Ureter (tissue), 1 donor: ENCODE results near the gene STAP2. TPM values are rescaled to one million over a fixed set of nuclear protein-coding genes. Genes with fewer than 3 reads are reported as not detected.

ENCODE experiments used
- DNase-seq: peaks from one replicate; pipeline ENCODE4 v3.0.0-alpha.2; 2020; ENCODE audit warnings: low spot score
- total RNA-seq: library from RNA; stranded (reverse); gene quantifications from one replicate; pipeline ENCODE4 v1.2.4, GENCODE V29; 2023
- donor health status: DM: yes; HTN: yes; CAD: no.

STAP2 gene
- total RNA-seq, 1 donor from 2014 or later = 66.8 TPM

DNA sequence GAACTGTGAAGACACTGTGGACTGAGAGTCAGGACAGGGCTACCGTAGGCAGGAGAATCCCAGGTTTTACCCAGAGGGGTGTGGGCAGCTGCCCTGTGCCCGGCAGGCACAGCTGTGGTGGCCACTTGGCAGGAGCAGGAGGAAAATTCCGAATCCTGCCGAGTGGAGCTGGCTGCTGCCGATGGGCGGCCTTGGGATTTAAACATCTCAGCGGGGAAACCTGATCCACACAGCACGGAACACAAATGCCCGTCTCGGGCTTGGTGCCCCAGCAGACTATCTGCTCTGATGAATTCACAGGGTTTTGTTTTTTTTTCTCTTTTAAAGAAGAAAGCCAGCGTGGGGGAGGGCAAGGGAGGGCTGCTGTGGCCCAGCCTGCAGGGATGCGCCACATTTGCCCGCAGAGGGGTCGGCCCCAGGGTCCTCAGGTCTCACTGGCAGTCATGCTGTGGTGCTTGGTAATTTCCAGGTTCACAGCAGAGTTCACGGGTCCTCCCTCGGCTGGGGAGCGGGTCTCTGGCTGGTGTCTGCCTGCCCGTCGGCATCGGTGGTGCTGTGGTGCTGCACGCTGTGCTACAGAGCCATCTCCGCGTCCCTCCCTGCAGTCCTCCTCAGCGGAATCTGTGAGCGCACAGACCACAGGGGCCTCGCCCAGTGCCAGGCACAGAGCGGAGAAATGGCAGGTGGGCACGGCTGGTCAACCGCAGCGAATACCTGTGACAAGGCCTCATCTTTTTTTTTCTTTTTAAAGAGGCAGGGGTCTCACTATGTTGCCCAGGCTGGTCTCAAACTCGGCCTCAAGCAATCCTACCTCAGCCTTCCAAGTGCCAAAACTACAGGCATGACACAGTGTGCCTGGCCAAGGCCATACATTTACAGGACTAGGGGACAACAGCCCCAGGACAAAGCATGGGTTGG is 32.9 kb upstream of the STAP2 start:
- DNase-seq = no peak

DNA sequence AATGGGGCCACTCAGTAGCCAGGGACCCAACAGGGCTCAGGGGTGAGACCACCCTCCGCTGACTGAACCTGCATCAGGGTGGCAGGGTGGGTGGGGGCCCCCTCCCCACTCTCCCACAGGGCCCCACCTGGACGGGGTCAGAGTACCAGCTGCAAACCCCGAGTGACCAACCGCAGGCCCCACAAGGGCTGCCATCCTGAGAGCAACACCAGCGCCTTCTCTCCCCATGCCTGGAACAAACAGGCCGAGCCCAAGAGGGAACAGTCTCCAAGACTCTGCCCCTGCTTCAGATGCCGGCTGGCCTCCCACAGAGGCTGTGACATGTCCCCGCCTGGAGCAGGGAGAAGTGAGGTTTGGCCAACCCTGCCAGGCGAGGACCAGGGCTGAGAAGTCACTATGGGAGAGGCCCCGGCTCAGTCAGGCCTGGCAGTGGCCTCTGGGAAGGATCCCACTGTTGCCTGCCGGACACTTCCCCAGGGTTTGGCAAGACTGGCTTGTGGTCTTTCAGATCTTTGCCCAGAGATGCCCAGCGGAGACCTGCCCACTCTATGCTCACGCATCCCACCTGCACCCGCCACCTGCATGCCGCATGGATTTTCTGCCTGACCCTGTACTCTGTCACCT is 31.9 kb upstream of the STAP2 start:
- no peak for DNase-seq

DNA sequence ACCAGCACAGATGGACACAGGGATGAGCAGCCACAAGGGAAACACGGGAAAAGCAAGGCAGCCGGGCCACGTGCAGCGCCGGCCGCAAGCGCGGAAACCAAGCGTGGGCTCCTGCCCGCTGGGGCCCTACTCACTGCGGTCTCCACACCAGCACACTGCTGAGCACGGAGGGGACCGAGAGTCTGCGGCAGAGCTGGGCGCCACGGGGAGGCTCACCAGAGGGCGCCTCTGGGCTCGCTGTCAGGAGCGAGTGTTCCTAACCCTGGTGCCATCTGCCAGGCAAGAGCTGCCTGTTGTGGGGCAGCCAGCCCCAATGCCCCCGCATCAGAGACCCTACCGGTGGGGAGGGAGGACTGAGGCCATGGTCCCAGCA is 31.2 kb upstream of the STAP2 start:
- peak; percentile 77 for DNase-seq

DNA sequence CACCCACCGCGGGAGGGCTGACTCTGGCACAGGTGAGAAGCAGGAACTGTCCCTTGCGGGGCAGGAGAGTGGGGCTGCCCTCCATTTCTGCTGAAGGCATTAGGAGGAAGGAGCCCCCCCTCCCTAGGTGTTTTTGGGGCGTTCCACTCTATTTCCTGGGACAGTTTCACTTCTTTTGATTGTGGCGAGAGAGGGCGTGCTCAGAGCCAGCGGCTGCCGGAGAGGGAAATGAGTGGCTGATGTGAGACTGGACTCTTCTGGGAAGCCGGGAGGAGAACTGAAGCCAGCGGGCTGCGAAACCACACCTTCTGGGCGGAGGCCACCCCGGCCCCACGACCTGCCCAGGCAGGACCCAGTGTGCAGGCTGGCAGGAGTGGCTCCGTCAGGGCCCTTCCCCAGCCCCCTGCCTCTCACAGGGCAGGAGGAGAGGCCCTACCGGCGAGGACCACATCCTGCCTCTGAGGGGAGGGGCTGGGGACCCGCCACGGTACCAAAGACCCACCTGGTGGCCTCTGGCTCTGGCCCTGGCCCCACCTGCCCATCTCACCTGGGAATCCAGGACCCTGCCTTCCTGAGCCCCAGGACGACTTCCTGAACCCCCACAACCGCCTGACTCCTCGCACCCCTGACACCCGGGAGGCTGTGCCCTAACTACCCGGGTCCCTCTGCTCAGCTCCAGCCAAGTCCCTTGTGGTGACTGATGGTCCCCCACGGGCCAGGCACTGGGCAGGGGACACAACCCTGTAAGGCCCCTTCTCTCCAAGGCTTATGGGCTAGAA is 30.7 kb upstream of the STAP2 start:
- peak; percentile 88 for DNase-seq

DNA sequence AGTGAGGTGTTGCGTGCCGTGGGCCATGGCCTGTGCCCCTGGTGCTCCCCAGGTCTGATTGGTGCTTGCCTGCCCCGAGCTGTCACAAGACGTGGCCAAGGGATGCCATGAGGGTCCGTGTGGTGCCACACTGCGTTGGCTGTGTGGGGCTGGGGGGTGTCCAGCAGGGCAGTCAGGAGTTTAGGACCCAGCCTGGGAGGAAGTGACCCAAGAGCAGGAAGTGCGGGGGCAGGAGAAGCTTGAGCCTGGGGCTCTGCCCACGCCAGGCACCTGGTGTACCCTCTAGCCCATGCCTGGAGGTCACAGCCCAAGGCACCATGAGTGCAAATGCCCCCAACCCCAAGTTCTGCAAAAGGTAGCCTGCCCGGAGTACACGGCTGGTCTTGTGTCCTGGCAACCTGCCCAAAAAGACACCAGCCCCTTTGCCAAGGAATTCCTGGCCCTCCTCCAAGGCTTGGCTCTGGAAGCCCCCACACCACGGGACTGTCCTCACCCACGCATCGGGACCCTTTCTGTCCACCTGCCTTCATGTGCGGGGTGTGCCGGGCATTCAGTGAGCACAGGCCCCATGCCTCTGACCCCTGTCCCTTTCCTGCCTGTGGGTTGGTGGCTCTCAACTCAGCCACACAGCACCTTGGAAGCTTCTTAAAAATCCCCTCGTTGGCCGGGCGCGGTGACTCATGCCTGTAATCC is 29.6 kb upstream of the STAP2 start:
- DNase-seq = no peak

DNA sequence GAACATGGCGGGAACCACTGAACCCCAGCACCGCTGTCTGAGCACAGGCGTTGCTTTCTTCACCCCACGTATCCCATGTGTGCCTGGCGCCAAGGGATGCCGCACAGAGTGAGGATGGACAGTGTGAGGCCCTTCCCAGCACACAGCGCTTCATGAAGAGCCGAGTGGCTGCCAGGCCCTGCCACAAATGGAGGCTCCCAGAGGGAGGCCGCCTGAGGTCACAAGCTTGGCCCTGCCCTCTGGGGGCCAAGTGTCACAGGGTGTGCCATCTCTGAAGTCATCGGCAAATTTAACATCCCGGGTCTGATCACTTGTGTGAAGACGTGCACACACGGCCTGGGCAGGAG is 29.1 kb upstream of the STAP2 start:
- DNase-seq = no peak

DNA sequence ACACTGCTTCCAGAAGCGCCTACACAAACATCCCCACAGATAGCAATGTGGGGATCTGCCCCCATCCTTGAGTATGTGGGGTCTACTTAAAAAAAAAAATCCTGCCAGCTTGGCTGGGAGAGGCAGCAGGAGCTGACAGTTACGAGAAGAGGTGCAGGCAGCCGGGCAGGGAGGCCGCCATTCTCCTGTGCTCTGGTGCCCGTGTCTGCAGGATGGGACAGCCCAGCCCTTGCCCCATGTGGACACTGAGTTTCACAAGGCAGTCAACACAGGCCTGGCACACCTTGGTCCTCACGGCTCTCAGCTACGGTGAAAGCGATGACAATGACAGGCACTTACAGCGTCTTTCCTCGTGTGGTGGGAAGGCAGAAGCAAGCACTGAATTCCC is 28.7 kb upstream of the STAP2 start:
- no peak for DNase-seq

DNA sequence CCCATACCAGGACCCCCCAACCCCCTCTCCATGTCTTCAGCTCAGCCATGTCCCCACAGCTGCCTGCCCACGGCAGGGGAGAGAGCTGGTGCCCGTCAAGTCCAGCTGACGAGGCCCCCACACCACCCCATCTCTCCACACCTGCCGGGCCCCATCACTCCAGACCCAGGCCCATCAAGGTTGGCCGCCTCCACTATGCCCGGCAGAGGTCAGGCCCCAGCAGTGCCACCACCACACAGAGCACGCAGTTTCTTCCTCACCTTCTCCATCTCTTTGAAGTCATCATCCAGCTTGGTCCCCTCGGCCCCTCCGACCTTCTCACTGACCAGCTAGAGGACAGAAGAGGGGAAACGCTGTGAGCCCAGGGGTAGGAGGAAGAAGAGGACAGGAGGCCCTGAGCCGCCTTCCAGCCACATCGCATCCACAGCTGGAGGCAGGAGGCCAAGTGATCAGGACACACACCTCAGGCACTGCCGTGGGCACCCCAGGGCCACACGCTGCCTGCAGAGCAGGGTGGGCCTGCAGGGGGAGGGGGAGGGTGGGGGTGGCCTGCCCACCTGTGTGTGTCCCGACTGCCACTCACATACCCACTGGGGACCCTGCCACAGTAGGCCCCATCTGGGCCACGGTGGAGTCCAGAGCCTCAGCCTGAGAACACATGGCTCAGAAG is 28.2 kb upstream of the STAP2 start:
- DNase-seq = no peak

DNA sequence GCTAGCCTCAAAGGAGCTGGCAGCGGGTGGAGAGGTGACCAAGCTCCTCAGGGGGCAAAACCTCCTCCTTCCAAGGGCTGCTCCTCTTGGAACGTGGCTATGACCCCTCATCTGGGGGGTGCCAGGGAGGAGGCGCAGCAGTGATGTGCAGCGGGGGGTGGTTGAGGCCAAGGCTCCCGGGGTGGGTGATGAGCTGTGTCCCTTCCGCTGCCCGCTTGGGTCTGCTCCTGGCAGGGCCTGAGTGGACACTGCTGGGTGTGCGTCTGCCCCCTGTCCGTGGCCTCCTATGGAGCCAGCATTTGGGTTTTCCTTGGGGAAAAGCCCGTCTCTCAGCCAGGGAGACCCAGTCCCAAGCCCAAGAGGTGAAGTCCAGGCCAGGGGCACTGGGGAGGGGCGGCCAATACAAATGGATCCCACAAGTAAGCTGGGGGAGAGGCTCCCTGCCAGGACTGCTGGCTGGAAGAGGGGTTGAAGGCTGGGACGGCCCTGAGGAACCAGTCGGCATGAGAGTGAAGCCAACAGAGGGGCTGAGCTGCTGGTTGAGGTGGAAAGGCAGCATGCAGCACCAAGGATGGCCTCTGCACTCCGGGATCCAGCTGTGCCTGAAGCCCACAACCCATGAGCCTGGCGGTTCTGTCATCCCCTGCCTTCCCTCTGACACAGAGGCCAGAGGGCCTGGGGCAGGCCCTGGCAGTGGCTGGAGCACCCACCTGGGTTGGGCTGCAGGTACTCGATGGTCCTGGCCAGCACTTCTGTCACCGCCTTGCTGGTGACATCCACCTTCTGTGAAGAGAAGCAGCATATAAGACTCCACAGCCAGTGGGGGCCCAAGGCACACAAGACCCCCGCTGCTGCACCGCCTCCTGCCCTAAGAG is 27.4 kb upstream of the STAP2 start:
- DNase-seq = no peak

DNA sequence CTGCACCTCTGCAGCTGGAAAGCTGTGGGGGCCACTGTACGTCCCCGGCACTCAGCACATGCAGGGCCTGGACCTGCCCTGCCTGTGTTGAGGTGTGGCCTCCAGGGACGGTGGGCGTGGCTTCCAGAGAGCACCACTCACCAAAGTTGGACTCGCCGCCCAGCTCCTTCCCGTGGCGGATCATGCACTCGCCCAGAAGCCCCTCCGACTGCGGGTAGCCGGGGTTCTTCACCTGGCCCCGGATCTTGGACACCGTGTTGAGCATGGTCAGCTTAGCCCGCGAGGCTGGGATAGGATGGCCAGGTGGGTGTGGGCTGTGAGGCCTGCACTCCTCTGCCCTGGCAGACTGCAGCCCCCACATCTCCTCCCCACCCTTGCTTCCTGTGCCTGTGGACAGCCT is 26.7 kb upstream of the STAP2 start:
- no peak for DNase-seq

DNA sequence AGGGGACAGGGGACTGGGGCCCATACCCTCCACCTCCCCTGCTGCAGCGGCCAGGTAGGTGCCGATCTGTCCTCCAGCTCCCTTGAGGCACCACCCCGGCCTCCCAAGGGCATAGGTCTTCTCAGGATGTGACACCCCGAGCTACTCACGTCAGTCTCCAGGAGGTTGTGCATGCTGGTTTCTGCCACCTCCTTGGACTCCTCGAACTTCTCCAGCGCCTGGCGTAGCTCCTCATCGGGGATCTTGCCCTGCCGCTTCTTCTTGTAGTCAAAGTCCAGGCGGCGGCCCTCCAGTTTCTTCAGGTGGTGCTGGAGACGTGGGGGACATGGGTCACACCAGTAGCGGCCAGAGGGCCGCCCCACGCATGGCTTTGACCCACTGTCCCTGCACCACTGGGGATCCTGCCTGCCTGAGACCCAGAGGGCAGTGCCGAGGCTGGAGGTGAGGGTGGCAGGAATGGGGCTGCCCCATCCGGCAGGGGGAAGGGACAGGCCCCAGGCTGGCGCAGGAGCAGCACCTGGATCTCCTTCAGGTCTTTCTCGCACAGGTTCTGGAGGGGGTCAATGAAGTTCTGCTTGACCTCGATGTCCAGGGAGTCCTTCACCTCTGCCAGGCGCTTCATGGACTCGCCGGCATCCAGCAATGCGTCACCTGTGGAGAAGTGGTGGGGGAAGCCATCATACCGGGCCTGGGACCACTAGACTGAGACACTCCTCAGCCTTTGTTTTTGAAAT is 25.1 kb upstream of the STAP2 start:
- DNase-seq = no peak

DNA sequence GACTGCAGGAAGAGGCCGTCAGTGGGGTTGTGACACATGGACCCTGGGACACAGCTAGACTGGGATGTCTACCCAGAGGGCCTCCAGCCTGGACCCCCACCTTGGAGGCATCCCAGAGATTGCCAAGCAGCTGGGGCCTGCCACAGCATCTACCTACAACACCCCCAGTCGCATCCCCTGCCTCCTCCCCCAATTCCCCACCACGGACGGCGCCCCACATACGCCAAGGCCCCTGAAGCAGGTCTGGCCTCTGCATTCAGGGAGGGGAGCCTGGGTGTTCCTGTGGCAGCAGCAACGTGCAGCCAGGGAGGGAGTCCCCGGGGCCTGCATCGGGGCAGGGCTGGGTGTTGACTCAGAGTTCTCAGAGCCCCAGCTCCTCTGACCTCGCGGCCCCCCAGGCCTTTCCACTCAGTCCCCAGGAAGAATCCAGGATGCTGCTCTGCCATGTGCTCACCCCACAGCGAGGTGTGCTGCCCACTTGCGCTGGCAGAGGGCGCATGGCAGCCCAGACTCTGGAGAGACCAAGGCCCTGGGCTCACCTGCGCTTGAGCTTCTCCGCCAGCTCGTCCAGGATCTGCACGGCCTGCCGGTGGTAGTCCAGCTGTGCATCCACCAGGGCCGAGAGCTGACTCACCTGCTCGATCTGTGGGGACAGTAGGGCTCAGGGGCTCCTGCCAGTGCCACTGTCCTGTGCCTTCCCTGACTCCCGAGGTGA is 24.4 kb upstream of the STAP2 start:
- DNase-seq = no peak

DNA sequence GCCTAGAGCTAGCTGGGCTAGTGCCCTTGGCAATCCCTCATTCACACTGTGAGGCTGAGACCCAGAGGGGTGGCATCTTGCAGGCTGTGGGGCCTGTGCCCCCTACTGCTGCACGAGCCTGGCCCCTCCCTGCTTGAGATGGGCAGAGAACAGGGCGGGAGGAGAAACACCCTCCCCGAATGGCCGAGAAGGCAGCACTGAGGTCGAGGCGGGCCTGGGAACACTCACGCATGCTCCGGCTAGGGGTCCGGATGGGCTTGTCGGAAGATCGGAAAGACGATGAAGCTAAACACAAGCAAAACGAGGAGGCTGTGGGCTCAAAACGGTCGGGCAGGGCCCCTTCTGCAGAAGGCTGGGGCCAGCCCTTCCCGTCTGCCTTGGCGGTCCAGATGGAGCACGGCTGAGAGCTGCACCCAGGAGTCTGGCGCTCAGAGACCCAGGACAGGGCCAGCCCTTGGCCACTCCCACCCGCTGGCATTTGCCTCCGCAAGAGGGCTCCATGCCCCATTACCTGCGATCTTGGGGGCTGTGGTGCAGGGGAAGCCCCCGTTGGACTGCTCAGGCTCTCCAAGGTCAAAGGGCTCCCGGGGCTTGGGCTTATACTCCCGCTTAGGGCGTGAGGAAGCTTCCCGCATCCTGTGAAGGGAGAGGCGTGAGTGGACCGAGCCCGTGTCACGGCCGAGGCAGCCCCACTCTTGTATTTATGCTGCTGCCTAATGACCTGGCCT is 23.6 kb upstream of the STAP2 start:
- DNase-seq = no peak

DNA sequence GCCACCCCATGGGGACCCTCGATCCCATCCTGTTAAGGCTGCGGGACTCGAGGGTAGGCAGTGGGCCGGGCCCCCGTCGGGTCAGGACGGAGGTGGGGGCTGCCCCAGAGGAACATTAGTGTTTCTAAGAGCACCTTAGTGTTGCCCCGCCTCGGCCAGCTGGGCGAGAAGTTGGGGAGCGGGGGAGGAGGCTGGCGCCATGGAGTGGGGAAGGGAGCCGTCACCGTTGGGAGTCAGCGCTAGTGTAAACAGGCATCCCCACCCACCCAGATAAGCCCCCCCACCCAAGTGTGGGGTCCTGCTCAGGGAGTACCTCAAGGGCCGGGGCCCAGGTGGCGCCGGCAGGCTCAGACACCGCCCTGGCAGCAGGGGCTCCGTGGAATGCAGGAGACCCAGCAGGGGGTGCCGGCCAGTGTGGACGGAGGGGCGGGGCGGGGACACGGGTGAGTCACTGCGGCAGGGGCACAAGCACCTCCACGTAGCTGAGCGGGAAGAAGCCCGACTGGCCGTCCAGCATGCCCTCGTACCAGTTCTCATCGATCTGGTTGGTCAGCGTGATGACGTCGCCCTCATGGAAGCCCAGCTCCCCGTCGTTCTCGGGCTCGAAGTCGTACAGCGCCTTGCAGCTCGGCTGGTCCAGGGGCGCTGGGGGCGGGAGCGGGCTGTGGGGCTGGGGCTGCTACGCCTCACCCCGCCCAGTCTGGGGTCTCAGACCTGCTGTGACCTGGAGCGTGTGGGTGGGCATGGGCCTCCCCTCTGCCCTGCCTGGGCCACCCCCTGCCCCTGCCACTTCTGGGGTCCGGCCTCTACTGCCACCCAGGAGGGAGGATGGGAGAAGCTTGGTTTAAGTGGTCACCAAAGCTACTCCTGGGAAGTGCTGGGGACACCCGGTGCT is 22.8 kb upstream of the STAP2 start:
- DNase-seq = no peak

DNA sequence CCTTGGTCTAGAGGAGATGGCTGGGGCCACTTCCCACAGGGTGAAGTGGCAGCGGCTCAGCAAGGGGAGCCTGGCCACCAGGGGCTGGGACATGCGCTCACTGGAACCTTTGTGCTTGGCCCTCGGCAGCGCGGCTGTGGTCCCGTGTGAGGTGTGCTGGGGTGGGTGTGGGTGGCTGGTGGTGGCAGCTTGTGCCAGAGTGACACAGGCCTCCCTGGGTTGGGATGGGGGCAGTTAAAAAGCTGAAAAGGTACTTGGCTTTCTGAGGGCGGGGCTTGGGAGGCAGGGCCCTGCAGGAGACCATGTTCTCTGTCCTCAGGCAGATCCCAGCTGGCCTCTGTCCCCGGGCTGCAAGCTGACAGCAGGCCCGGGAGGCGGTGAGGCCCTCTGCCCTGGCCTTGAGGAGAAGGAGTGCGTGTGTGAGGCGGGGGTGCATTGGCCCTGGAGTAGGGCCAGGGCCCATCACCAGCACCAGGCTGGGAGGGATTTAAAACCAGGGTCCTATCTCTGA is 22.1 kb upstream of the STAP2 start:
- no peak for DNase-seq

DNA sequence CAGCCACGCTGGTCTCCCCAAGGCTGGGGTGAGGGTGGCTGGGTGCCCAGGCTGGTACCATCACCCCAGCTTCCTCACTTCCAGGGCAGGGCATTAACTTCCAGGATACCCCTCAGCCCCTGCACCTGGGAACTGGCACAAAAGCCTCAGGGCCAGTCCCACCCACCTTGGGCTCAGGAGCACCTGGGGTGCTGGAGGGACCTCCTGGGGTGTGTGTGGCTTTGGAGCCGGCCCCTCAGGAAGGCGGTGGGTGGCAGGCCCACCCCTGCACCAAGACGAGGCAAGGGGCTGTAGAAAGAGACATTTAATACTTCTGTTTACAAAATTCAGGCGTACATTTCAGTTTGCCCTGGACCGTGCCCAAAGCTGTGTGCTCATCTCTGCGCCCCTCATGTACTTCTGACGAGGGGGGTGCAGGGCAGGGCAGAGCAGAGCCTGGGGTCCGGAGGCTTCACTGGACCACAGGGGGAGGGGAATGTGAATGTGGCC is 21.5 kb upstream of the STAP2 start:
- no peak for DNase-seq

DNA sequence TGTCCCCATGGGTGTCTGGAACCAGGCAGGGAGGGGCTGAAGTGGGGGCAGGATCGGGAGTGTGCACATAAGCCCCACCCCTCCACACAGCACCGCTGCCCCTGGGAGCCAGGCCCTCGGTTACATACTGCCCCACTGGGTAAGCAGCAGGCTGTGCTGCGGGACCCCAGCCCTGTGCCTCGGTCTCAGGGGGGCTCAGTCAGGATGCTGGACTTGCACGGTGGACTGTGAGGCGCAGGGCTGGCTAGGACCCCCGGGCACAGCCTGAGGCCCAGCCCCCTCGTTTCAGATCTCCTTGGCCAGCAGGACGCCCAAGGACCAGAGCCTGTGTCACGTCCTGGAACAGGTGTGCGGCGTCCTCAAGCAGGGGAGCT is 21.0 kb upstream of the STAP2 start:
- no peak for DNase-seq
